Stimulated activated CD4-positive, alpha-beta T cell treated with anti-CD3 and anti-CD28 coated beads, TNF-alpha, amount 100 ng/mL, for 1 hour (primary cell): ENCODE results near the gene METTL22.

ENCODE experiments used
- DNase-seq, 3 donors: peaks; one replicate each; pipeline ENCODE4 v3.0.0-alpha.2; 2020; ENCODE audit warnings: low read depth in 3 of 3, low spot score in 1 of 3

The METTL22 gene

DNA sequence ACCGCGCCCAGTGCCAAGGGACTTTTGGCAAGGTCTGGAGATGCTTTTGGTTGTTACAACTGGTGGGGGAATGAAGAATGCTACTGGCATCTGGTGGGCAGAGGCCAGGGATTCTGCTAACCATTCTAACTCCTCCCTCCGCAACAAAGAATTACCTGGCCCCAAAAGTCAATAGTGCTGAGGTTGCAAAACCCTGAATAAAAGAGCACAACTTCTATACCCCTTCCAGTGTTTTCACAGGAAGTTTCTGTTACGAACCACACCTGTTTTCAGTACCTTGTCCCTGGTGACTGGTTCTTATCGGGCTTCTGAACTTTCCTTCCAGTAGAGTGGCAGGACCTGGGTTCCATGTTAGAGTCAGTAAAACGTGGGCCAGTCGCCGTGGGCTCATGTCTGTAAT lies 70.2 kb downstream of the METTL22 start:
- DNase-seq = no peak

DNA sequence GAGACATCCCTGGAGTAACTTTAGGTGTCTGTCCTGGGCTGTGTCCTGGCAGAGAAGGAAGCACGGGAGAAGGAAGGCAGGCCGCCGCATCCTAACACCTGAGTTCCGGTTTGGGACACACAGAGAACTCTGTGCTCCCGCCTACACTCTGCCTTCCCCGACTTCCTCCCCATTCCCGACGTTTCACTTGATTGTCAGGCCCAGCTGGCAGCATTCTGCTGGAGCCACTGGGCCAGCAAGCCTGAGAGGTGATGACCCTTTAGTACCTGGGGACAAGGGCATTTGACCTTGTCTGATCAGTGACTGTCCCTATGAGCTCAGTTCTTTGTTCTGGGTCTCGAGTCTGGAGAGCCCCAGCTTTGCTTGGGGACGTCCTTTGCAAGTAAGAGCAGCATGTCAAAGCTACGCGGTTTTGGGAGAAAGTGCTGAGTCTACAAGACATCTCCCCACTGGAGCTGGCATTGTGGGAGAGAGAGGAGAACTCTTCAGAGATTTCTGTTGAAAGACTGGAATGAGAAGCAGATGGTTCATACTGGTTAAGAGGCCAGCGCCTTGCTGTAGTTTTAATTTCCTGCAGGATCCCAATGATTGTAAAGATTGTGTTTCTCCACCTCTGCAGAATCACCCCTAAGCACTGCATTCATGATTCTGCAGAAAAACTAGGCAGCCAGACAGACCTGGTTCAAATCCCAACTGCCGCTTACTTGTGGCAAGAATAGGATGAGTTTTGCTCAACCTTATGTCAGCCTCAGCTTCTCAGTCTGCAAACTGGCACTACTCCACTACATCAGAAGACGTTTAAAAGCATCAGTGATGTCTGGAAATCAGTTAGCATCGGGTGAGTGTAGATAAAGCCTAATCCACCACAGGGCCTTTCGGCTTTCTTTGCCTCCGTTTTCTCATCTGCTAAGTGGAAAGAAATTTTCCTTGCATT lies 73.6 kb downstream of the METTL22 start:
- DNase-seq = no peak

DNA sequence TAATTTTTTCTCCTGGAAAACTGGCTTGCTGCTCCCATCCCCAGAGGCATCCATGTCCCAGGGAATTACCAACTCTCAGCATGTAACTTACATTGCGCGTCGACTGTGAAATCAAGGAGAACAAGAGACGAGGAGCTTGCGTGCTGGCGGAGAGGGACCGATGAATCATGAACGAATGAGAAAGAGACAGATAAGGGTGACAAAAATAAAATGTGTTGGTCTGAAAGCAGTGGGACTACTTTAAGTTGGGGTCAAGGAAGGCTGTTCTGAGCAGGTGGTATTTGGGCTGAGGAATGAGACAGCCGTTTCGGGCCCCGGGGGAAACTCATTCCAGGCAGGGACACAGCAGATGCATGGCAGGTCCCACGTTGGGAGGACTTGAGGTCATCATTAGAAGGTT lies 75.4 kb downstream of the METTL22 start:
- DNase-seq = no peak

DNA sequence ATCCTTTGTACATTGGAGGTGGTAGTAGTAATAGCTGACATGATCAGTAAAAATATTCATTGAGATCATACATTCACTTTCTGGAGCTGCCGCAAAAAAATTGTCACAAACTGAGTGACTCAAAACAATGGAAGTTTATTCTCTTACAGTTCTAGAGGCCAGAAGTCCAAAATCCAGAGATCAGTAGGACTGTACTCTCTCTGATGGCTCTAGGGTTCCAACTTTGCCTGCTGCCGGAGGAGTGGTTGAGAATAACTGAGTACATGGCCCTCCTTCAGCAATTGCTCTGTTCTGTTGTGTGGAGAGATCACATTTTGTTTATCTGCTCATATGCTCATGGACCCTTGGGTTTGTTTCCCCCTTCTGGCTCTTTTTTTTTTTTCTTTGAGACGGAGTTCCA lies 76.5 kb downstream of the METTL22 start:
- DNase-seq = no peak
